Mononuclear cell (primary cell): ENCODE data around the gene LPIN3. TPM values are rescaled to one million over a fixed set of nuclear protein-coding genes. Genes with fewer than 3 reads are reported as not detected.

Experiments
- H3K27me3 ChIP-seq: 2 replicates; pipeline ENCODE4 v1.6.0; 2011; ENCODE audit warnings: low read length, control low read depth; ENCODE audit not compliant: insufficient read depth
- H3K4me1 ChIP-seq: 2 replicates; pipeline ENCODE4 v1.5.1; 2011; ENCODE audit warnings: mild to moderate bottlenecking, low read length, control low read depth; ENCODE audit not compliant: insufficient read depth
- H3K4me3 ChIP-seq: 2 replicates; pipeline ENCODE4 v1.5.1; 2011; ENCODE audit warnings: mild to moderate bottlenecking, low read length, moderate library complexity
- H3K9me3 ChIP-seq: 2 replicates; pipeline ENCODE4 v1.5.1; 2011; ENCODE audit warnings: low read depth, mild to moderate bottlenecking, control low read depth, low read length
- total RNA-seq: library from RNA; depleted of rRNA; stranded (reverse); fragments of >200 nt; gene quantifications from one replicate; pipeline ENCODE4 v1.2.3, GENCODE V29; 2012

Gene LPIN3
- total RNA-seq, 1 donor, result 0.10 TPM

GRCh38 chr20:41403604-41404003, 63.0 kb downstream of the LPIN3 start:
- Histone ChIP-seq H3K9me3 (no peaks in the 10 kb centered on the region), H3K4me3 (no peak overlapping the region), H3K27me3 (no peaks in the 10 kb centered on the region), H3K4me1 (peaks cover 19% of the 10 kb centered on the region)

- no peak overlapping the region for H3K4me3 ChIP-seq
- H3K27me3 ChIP-seq, result no peaks in the 10 kb centered on the region
- H3K9me3 ChIP-seq, result no peaks in the 10 kb centered on the region
- H3K4me1 ChIP-seq, result peaks cover 27% of the 10 kb centered on the region
Measured at GRCh38 chr20:41405436-41405835, 64.8 kb downstream of the LPIN3 start.

- Histone ChIP-seq H3K4me1 (peaks cover 27% of the 10 kb centered on the region), H3K27me3 (no peaks in the 10 kb centered on the region), H3K9me3 (no peaks in the 10 kb centered on the region), H3K4me3 (no peak overlapping the region)
Measured at GRCh38 chr20:41406353-41406752, 65.7 kb downstream of the LPIN3 start.

GRCh38 chr20:41406896-41407444, 66.3 kb downstream of the LPIN3 start:
- no peaks in the 10 kb centered on the region for H3K27me3 ChIP-seq
- no peaks in the 10 kb centered on the region for H3K9me3 ChIP-seq
- H3K4me3 ChIP-seq, result no peak overlapping the region
- peaks cover 27% of the 10 kb centered on the region for H3K4me1 ChIP-seq

GRCh38 chr20:41407607-41408006, 67.0 kb downstream of the LPIN3 start:
- no peaks in the 10 kb centered on the region for H3K27me3 ChIP-seq
- H3K4me1 ChIP-seq, result peaks cover 27% of the 10 kb centered on the region
- no peaks in the 10 kb centered on the region for H3K9me3 ChIP-seq
- no peak overlapping the region for H3K4me3 ChIP-seq

GRCh38 chr20:41408156-41408794, 67.7 kb downstream of the LPIN3 start:
- no peaks in the 10 kb centered on the region for H3K9me3 ChIP-seq
- H3K4me1 ChIP-seq, result peaks cover 27% of the 10 kb centered on the region
- H3K27me3 ChIP-seq, result no peaks in the 10 kb centered on the region

GRCh38 chr20:41408986-41409385, 68.4 kb downstream of the LPIN3 start:
- Histone ChIP-seq H3K9me3 (no peaks in the 10 kb centered on the region), H3K4me3 (no peak overlapping the region), H3K27me3 (no peaks in the 10 kb centered on the region), H3K4me1 (peaks cover 27% of the 10 kb centered on the region)

More at GRCh38 chr20:41408156-41408794, 67.7 kb downstream of the LPIN3 start:
- no peak overlapping the region for H3K4me3 ChIP-seq

Other genes with a start within 250 kb of the LPIN3 start
- gene PLCG1, start 203.3 kb upstream of the LPIN3 start, total RNA-seq, result 115 TPM
- gene ZHX3, start 23.1 kb upstream of the LPIN3 start, total RNA-seq, result 4.3 TPM
- under 0.01 TPM for gene EMILIN3, start 26.0 kb downstream of the LPIN3 start, total RNA-seq